ENCODE data around the gene TRIM17. TPM values are rescaled to one million over a fixed set of nuclear protein-coding genes. Genes with fewer than 3 reads are reported as not detected.

Gene TRIM17
- total and polyA plus RNA-seq, 2 donors (not counting 1 experiment from before 2014, with no cell fraction given), result 0.12 to 0.17 TPM

- no peaks in the 10 kb centered on the region for H3K79me2 ChIP-seq (ENCODE audit: control insufficient read depth, insufficient read depth, low read length)
- no peaks in the 10 kb centered on the region for H3K9me3 ChIP-seq (ENCODE audit: control insufficient read depth, insufficient read depth, low read depth, low read length)
- H3K4me2 ChIP-seq (ENCODE audit: extremely low read depth, insufficient read depth, low read length), result no peak overlapping the region
- no peaks in the 10 kb centered on the region for H4K20me1 ChIP-seq (ENCODE audit: control insufficient read depth, extremely low read depth, insufficient read depth, low read length)
- H3K4me3 ChIP-seq (replicated peaks in 1 of 4; ENCODE audit: control extremely low read depth in 1 of 4, insufficient read depth in 1 of 4, low read depth in 3 of 4, low read length in 4 of 4), result no peak overlapping the region
- no peak overlapping the region for H3K27ac ChIP-seq (ENCODE audit: insufficient read depth, low read length)
- no peaks in the 10 kb centered on the region for H3K27me3 ChIP-seq (ENCODE audit: control insufficient read depth, insufficient read depth, low read length)
- no peak overlapping the region for H3K9ac ChIP-seq (ENCODE audit: insufficient read depth, low read length)
- no peak for DNase-seq (ENCODE audit: low read depth in 2 of 2)
- peaks cover 6% of the 10 kb centered on the region for H3K4me1 ChIP-seq (ENCODE audit: control insufficient read depth, extremely low read depth, insufficient read depth, low read length)
- TF ChIP-seq, protein P1, sequence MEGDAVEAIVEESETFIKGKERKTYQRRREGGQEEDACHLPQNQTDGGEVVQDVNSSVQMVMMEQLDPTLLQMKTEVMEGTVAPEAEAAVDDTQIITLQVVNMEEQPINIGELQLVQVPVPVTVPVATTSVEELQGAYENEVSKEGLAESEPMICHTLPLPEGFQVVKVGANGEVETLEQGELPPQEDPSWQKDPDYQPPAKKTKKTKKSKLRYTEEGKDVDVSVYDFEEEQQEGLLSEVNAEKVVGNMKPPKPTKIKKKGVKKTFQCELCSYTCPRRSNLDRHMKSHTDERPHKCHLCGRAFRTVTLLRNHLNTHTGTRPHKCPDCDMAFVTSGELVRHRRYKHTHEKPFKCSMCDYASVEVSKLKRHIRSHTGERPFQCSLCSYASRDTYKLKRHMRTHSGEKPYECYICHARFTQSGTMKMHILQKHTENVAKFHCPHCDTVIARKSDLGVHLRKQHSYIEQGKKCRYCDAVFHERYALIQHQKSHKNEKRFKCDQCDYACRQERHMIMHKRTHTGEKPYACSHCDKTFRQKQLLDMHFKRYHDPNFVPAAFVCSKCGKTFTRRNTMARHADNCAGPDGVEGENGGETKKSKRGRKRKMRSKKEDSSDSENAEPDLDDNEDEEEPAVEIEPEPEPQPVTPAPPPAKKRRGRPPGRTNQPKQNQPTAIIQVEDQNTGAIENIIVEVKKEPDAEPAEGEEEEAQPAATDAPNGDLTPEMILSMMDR (conservative IDR thresholded peaks at IDR 0.05 in 1 of 2, IDR thresholded peaks at IDR 0.05 in 1 of 2; ENCODE audit: low read depth in 1 of 2, low read length in 2 of 2), result no peak
- TF ChIP-seq EZH2 (IDR thresholded peaks at IDR 0.05; ENCODE audit: low read length, missing control alignments), result no peak
- no peak overlapping the region for H2AFZ ChIP-seq (ENCODE audit: low read length)
- no peaks in the 10 kb centered on the region for H3K36me3 ChIP-seq (ENCODE audit: control insufficient read depth, insufficient read depth, low read length)
Observed at GRCh38 chr1:228369608-228370438, 46.8 kb downstream of the TRIM17 start.

DNA sequence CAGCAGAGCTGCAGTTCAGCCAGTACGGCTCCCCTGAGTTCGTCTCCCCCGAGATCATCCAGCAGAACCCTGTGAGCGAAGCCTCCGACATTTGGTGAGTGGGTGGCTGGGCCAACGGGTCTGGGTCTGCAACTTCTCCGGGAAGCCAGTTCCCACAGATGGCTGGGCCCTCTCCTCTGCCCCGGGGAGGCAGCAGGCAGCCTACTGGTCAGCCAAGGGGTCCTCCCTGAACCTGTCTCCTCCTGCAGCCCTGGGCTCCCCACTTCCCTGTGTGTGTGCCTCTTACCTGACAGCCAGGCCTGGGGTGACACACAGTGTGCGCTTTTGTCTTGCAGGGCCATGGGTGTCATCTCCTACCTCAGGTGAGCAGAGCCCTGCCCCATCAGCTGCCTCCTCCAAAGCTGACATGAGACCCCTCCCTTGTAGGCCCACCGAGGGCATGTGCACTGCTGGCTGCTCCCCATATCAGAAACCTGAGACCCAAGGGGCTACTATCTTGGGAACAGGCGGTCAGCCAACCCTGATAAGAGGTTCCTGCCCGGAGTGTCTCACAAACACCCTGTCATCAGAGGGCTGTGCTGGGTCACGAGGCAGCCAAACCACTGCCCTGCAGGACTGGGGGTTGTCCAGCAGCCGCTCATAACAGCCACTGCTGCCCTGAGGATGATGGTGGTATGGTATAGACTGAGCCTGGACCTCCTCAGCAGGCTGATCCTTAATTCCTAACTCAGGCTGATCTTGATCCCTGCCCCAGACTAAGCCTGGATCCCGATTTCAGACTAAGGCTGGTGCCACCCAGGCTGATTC is 47.7 kb downstream of the TRIM17 start:
- no peaks in the 10 kb centered on the region for H4K20me1 ChIP-seq (ENCODE audit: control insufficient read depth, extremely low read depth, insufficient read depth, low read length)
- no peak overlapping the region for H3K4me3 ChIP-seq (replicated peaks in 1 of 4; ENCODE audit: control extremely low read depth in 1 of 4, insufficient read depth in 1 of 4, low read depth in 3 of 4, low read length in 4 of 4)
- no peaks in the 10 kb centered on the region for H3K4me1 ChIP-seq (ENCODE audit: control insufficient read depth, extremely low read depth, insufficient read depth, low read length)
- DNase-seq (ENCODE audit: low read depth in 2 of 2), result peak in 1 of 2 donors; percentile 43
- no peaks in the 10 kb centered on the region for H3K79me2 ChIP-seq (ENCODE audit: control insufficient read depth, insufficient read depth, low read length)
- H3K9me3 ChIP-seq (ENCODE audit: control insufficient read depth, insufficient read depth, low read depth, low read length), result no peaks in the 10 kb centered on the region
- TF ChIP-seq EZH2 (IDR thresholded peaks at IDR 0.05; ENCODE audit: low read length, missing control alignments), result no peak
- TF ChIP-seq, protein P1 (conservative IDR thresholded peaks at IDR 0.05 in 1 of 2, IDR thresholded peaks at IDR 0.05 in 1 of 2; ENCODE audit: low read depth in 1 of 2, low read length in 2 of 2), result no peak
- no peak overlapping the region for H3K27ac ChIP-seq (ENCODE audit: insufficient read depth, low read length)
- no peaks in the 10 kb centered on the region for H3K27me3 ChIP-seq (ENCODE audit: control insufficient read depth, insufficient read depth, low read length)
- H2AFZ ChIP-seq (ENCODE audit: low read length), result no peak overlapping the region
- H3K9ac ChIP-seq (ENCODE audit: insufficient read depth, low read length), result no peak overlapping the region
- no peak overlapping the region for H3K4me2 ChIP-seq (ENCODE audit: extremely low read depth, insufficient read depth, low read length)
- H3K36me3 ChIP-seq (ENCODE audit: control insufficient read depth, insufficient read depth, low read length), result no peaks in the 10 kb centered on the region
